GM12891 (cell line): Measurements from ENCODE around the gene NPAS2.

Source experiments
- PAX5 ChIP-seq: IDR thresholded peaks from 2 replicates; pipeline ENCODE4 v1.6.1; 2011; ENCODE audit warnings: low read length, moderate library complexity, mild to moderate bottlenecking; ENCODE audit not compliant: insufficient read depth, severe bottlenecking
- POLR2A ChIP-seq: IDR thresholded peaks from 2 replicates; pipeline ENCODE4 v1.6.1; 2011; ENCODE audit warnings: low read depth, low read length, control low read depth
- POLR2AphosphoS5 ChIP-seq: IDR thresholded peaks from 2 replicates; pipeline ENCODE4 v1.6.1; 2011; ENCODE audit warnings: low read depth, low read length, control low read depth
- SPI1 ChIP-seq: IDR thresholded peaks from 2 replicates; pipeline ENCODE4 v1.6.1; 2011; ENCODE audit warnings: low read depth, low read length, control low read depth
- TAF1 ChIP-seq: IDR thresholded peaks from 2 replicates; pipeline ENCODE4 v1.6.1; 2011; ENCODE audit warnings: low read depth, low read length, control low read depth

GRCh38 chr2:100845141-100845991, 25.4 kb downstream of the NPAS2 start:
- no peak for TF ChIP-seq POLR2AphosphoS5
- TF ChIP-seq POLR2A, result no peak
- no peak for TF ChIP-seq TAF1
- no peak for TF ChIP-seq PAX5
- TF ChIP-seq SPI1, result no peak
